Hepatic stellate cell (primary cell): Measurements from ENCODE around the gene AIPL1.

ENCODE experiments used
- DNase-seq: peaks from one replicate; pipeline ENCODE4 v3.0.0; 2011; ENCODE audit warnings: low spot score

Gene AIPL1

DNA sequence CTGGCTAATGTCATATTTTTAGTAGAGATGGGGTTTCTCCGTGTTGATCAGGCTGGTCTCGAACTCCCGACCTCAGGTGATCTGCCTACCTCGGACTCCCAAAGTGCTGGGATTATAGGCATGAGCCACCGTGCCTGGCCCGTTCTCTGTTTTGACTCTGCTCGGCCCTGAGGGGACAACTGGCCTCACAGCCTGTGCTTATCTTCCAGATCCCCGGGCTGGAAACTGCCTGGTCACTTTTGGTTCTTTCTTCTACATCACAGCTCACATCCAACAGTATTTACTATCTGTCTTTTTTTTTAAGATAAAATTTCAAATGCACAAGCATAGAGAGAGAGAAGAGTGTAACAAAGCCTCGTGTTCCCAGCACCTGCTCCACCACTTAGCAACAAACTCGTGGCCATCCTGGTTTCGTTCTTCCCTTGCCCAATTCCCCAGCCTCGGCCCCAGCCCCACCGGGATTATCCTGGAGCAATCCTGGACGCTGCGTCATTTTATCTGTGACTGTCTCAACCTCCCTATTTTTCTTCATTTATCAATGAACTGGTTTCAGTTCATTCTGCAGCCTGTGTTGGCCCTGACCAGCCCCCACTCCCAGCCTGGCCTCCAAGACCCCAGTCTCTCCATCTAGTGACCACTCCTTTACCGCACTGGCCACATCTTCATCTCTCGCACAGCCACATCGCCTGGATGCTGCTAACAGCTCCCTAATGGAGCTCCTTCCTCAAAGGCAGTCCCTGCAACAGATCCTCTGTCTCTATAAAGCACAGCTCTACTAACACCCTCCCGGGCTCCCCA is 30.5 kb upstream of the AIPL1 start:
- no peak for DNase-seq

GRCh38 chr17:6464446-6465041 is 29.6 kb upstream of the AIPL1 start:
- DNase-seq, result no peak

DNA sequence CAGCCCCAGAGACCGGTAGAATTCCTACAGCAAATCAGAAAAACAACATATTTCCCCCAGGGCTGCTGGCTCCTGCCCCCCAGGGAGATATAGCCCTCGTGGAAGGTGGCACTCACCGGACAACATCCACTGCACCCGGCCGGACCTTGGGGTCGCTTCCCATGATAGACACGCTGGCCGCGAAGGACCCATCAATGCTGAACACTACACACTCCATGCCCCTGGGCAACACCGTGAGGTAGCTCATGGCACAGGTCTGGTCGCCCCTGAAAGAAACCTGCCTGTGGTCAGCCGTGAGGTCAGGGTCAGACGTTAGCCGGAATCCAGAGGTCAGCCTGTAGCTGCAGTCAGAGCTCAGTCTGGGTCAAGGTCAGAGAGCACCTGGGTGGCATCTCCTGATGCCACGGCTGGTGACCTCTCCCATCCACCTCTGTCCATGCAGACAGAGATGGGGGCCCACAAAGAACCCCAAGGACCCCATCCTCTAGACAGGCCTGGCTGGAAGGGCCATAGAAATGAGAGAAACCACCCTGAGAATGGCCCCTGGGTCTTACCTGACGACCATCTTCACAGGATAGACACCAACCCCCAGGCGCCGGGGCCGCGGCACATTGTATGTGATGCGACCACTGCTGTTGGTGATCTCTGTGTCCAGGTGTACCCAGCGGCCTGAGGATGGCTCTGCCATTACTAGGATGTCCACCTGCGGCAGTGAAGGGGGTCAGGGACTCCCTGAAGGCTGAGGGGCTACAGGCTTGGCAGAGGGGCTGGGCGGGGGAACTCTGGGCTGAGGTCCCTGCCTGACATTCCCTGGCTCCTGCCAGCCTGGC is 28.9 kb upstream of the AIPL1 start:
- DNase-seq, result no peak

DNA sequence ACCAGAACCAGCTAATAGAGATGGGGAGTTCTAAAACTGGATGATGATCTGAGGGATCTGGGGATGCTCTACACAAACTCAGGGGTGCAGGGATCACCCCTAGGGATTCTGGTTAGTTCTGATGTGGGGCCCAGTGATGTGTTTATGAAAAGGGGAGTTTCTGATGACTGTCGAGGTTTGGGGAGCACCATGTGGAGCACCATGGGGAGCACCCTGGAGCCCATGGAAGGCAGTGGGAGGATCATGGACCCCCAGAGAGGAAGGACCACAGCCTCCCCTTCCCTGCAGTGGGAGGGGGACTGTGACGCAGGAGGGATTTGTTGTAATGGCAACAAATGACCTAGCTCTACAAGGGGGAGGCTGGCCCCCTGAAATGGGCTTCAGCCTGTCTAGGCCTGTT is 27.8 kb upstream of the AIPL1 start:
- DNase-seq, result no peak

- no peak for DNase-seq
Measured at GRCh38 chr17:6461792-6462524, 27.0 kb upstream of the AIPL1 start.

DNA sequence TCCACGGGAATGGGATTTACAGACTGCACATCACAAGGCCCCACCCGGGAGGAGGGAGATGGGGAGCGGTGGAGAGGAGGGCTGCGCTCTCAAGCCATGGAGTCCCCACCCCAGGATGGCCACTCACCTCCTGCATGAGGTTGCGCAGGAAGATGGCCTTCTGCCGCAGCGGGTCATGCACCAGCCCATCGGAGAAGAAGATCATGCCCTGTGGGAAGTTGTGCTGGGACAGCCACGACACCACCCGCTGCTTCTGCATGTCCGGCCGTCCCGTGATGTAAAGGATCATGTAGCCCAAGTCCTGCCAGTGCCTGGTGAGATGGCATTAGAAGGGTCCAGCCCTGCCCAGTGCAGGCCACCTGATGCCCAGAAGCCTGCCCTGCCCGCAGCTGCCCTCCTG is 26.3 kb upstream of the AIPL1 start:
- no peak for DNase-seq

DNA sequence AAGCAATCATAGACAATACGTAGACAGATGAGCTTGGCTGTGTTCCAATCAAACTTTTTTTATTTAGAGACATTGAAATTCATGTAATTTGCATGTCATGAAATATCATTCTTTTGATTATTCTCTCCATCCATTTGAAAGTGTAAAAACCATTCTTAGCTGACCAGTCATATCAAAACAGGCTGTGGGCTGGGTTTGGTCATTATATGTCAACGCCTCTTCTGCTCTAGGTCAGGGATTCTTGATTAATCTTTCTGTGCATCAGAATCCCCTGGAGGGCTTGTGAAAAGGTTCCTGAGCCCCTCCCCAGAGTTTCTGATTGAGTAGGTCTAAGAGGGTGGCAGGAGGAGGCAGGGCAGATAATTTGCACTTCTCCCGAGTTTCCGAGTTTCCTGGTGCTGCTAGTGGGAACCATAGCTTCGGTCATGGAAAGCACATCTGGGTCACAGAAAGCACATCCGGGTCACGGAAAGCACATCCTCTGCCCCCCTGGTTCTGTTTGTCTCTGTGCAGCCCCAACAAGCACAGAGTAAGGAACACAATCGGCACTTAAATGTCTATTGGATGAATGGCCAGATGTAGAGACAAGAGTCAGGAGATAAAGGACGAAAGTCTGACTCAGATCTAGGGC is 25.7 kb upstream of the AIPL1 start:
- no peak for DNase-seq

- no peak for DNase-seq
Measured at GRCh38 chr17:6458460-6458950, 23.6 kb upstream of the AIPL1 start.

- DNase-seq, result no peak
Measured at GRCh38 chr17:6457688-6458459, 23.0 kb upstream of the AIPL1 start.

DNA sequence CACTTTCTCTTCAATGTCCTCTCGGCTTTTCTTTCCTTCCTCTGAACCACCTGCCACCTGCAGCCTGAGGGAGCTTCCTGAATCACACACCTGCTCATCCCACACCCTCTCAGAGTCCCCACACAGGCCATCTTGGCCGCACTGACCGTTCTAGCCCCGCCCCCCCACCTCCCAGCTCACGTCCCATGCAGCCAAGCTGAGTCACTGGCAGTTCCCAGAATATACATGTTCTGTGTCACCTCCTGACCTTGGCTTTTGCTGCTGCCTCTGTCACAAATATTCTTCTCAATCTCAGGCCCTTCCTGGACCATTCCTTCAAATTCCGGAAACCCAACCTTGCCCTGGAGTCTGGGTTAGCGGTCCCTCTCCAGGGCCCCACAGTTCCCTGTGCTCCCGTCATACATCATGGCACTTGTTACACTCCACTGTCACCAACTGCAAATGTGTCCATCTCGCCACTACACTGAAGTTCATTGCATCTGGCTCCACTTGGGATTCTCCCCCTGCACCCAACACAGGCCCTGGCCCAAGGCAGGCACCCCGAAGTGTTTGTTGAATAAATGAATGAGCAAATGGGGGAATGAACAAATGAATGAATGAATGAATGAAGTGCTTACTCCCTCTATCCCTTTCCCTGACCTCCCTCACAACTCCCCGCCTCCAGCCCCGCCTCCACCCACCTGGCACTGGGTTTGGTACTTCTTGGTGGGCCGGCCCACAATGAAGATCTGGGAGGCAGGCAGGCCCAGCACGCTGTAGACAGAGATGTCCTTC is 22.2 kb upstream of the AIPL1 start:
- DNase-seq, result peak; percentile 96

- DNase-seq, result no peak
Measured at GRCh38 chr17:6456321-6456720, 21.4 kb upstream of the AIPL1 start.

GRCh38 chr17:6455321-6455705 is 20.4 kb upstream of the AIPL1 start:
- DNase-seq, result no peak

- no peak for DNase-seq
Measured at GRCh38 chr17:6454495-6455320, 19.8 kb upstream of the AIPL1 start.

DNA sequence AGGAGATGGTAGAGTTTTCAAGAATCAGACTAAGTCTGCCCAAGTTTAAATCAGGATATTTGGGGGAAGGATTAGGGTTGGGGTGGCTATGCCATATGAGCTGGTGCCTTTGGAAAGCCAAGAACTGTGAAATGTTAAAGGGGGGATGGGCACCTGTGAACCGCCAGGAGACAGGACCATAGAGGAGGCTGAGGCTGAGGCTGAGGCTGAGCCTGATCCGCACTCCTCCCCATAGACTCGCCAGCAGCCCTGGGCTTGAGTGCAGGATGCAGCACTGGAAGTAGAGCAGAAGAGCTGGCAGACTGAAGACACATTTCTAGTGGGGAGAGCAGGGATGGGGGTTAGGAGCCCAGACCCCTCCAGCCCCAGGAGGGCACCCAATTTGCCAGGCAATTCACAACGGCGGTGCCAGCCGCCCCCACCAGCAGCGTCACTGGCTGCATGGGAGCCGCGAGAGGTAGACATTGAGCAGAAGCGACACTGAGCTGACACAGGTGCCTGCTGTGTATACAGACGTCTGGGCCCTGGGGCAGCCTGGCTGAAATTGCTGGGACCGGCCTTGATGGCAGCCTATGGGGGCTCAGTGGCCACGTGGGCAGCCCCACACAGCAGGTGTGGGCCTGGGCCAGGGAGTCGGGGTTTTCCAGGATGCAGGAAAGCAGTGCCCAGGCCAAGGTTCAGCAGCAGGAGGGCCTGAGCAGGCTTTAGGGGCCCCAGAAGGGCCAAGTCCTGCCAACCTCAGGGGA is 18.5 kb upstream of the AIPL1 start:
- DNase-seq, result no peak

GRCh38 chr17:6452471-6453266 is 17.7 kb upstream of the AIPL1 start:
- DNase-seq, result no peak

GRCh38 chr17:6450926-6451832 is 16.3 kb upstream of the AIPL1 start:
- DNase-seq, result no peak

GRCh38 chr17:6449307-6449706 is 14.4 kb upstream of the AIPL1 start:
- DNase-seq, result no peak
